GM12878 (cell line): Measurements from ENCODE around the gene NECAB2. TPM values are rescaled to one million over a fixed set of nuclear protein-coding genes. Genes with fewer than 3 reads are reported as not detected.

Source experiments
- ATAC-seq: fragments of 200-7000 bp; cut with Tn5 transposase; 3 replicates; pipeline ENCODE4 v1.9.1; 2020; ENCODE audit warnings: mild to moderate bottlenecking, moderate library complexity
- BruUV-seq: library from RNA; stranded (reverse); fragments of 400-500 nt; replicated peaks from 2 replicates; lab custom pipeline; 2021; lab: Mats Ljungman, UMichigan
- CTCF ChIA-PET: fragments of 300-600 bp; sonication (Branson Sonifier 250); formaldehyde crosslinking; extraction: SDS; loops from one replicate; lab custom pipeline; 2021; ENCODE audit warnings: inconsistent platforms; lab: Yijun Ruan, JAX
- POLR2A ChIA-PET: fragments of 350-600 bp; formaldehyde crosslinking; extraction: SDS; loops from one replicate; lab custom pipeline; 2021; ENCODE audit warnings: inconsistent platforms; lab: Charles Lee
- RAD21 ChIA-PET: fragments of 300-600 bp; sonication (Branson Sonifier 250); formaldehyde crosslinking; loops from one replicate; lab custom pipeline; 2023; ENCODE audit warnings: antibody characterized with exemption; ENCODE audit not compliant: unreplicated experiment; lab: Charles Lee
- SMC1A ChIA-PET: fragments of 300-600 bp; sonication (Branson Sonifier 250); formaldehyde crosslinking; loops from one replicate; lab custom pipeline; 2023; ENCODE audit not compliant: unreplicated experiment, uncharacterized antibody; lab: Charles Lee
- DNase-seq: peaks from one replicate; pipeline ENCODE4 v3.0.0-alpha.2; 2011; ENCODE audit warnings: low read depth, low spot score
- FAIRE-seq: peaks from 3 replicates; lab custom pipeline; 2011; peaks lifted over from hg19 to GRCh38; lab: Jason Lieb, UNC
- H2AFZ ChIP-seq: 2 replicates; pipeline ENCODE4 v1.6.0; 2011; ENCODE audit warnings: low read depth, low read length, control low read depth; ENCODE audit not compliant: control insufficient read depth
- H3K27ac ChIP-seq: 2 replicates; pipeline ENCODE4 v1.5.1; 2011; ENCODE audit warnings: control low read depth; ENCODE audit not compliant: control insufficient read depth, insufficient read depth
- H3K27me3 ChIP-seq, 2 experiments: replicated peaks in 1 of 2; 2 replicates each; pipeline versions ENCODE4 v1.6.0 to v1.6.1; 2011; ENCODE audit warnings: low read length in 1 of 2; ENCODE audit not compliant: control insufficient read depth in 2 of 2, insufficient read depth in 2 of 2
- H3K36me3 ChIP-seq, 2 experiments: 2 replicates each; pipeline ENCODE4 v1.5.1; 2011; ENCODE audit warnings: low read length in 1 of 2; ENCODE audit not compliant: control insufficient read depth in 2 of 2, insufficient read depth in 2 of 2
- H3K4me1 ChIP-seq: 2 replicates; pipeline ENCODE4 v1.6.1; 2011; ENCODE audit warnings: mild to moderate bottlenecking, low read length, moderate library complexity, mixed read lengths; ENCODE audit not compliant: control insufficient read depth, insufficient read depth
- H3K4me2 ChIP-seq: 2 replicates; pipeline ENCODE4 v1.6.0; 2011; ENCODE audit warnings: control low read depth; ENCODE audit not compliant: control insufficient read depth, insufficient read depth
- H3K4me3 ChIP-seq: fragments of 200-600 bp; sonication (generic); 2 replicates; pipeline ENCODE4 v1.5.1; 2016
- H3K79me2 ChIP-seq: 2 replicates; pipeline ENCODE4 v1.6.0; 2011; ENCODE audit warnings: low read length; ENCODE audit not compliant: control insufficient read depth, insufficient read depth
- H3K9ac ChIP-seq: 2 replicates; pipeline ENCODE4 v1.8.0; 2011; ENCODE audit warnings: low read length, control low read depth, mixed read lengths; ENCODE audit not compliant: control insufficient read depth, insufficient read depth
- H3K9me3 ChIP-seq: replicated peaks from 3 replicates; pipeline ENCODE4 v1.5.1; 2011; ENCODE audit warnings: mild to moderate bottlenecking, low read length; ENCODE audit not compliant: control insufficient read depth, insufficient read depth
- H4K20me1 ChIP-seq: 2 replicates; pipeline ENCODE4 v1.6.0; 2011; ENCODE audit not compliant: control insufficient read depth, insufficient read depth
- CHD1 ChIP-seq: IDR thresholded peaks from 2 replicates; pipeline ENCODE4 v1.6.1; 2012; ENCODE audit warnings: low read depth, low read length, improper control_type of control experiment
- CHD4 ChIP-seq: fragments of 200-600 bp; sonication (generic); IDR thresholded peaks from 2 replicates; pipeline ENCODE4 v1.6.1; 2016; ENCODE audit warnings: mild to moderate bottlenecking
- E2F4 ChIP-seq: IDR thresholded peaks from 2 replicates; pipeline ENCODE4 v1.6.1; 2012; ENCODE audit warnings: low read depth, low read length, improper control_type of control experiment
- EED ChIP-seq: sonication (generic); IDR thresholded peaks from 2 replicates; pipeline ENCODE4 v1.6.1; 2016; ENCODE audit warnings: antibody characterized with exemption, low read depth
- ELK1 ChIP-seq: IDR thresholded peaks from 2 replicates; pipeline ENCODE4 v1.6.1; 2012; ENCODE audit warnings: low read depth, low read length, improper control_type of control experiment
- GATAD2B ChIP-seq: fragments of 450-650 bp; conservative IDR thresholded peaks from 2 replicates; pipeline ENCODE4 v1.6.1; 2017; ENCODE audit warnings: low read depth, mild to moderate bottlenecking, moderate library complexity
- HDAC6 ChIP-seq: fragments of 200-600 bp; sonication (generic); IDR thresholded peaks from one replicate; pipeline ENCODE4 v1.8.0; 2017; ENCODE audit warnings: antibody characterized with exemption; ENCODE audit not compliant: unreplicated experiment
- NRF1 ChIP-seq: conservative IDR thresholded peaks from 2 replicates; pipeline ENCODE4 v1.6.1; 2011; ENCODE audit warnings: mild to moderate bottlenecking, low read depth, low read length, improper control_type of control experiment
- POLR2AphosphoS5 ChIP-seq: IDR thresholded peaks from 2 replicates; pipeline ENCODE4 v1.6.1; 2011; ENCODE audit warnings: mild to moderate bottlenecking, low read length, inconsistent platforms
- SIN3A ChIP-seq: IDR thresholded peaks from 2 replicates; pipeline ENCODE4 v1.6.1; 2012; ENCODE audit warnings: low read depth, low read length, improper control_type of control experiment
- TAF1 ChIP-seq: IDR thresholded peaks from 2 replicates; pipeline ENCODE4 v1.6.1; 2011; ENCODE audit warnings: mild to moderate bottlenecking, low read depth, low read length, borderline replicate concordance
- ZNF24 ChIP-seq: fragments of 450-650 bp; IDR thresholded peaks from 2 replicates; pipeline ENCODE4 v1.6.1; 2017; ENCODE audit warnings: antibody characterized with exemption, mild to moderate bottlenecking
- WGBS: methylation state at CpG from one replicate; pipeline ENCODE4 v1.1.6; 2016; ENCODE audit warnings: low lambda C conversion rate; ENCODE audit not compliant: insufficient replicate concordance, insufficient coverage; ENCODE audit errors: missing lambda C conversion rate; 5-methylcytosine and 5-hydroxymethylcytosine counted together
- in situ Hi-C: fragments of 300-500 bp; cut with MboI; formaldehyde crosslinking; loops from 9 replicates; pipeline ENCODE4 v1.14.3; 2018; ENCODE audit warnings: mixed read lengths
- intact Hi-C: fragments of 100-400 bp; cut with micrococcal nuclease; formaldehyde crosslinking; loops from one replicate; pipeline ENCODE4 v1.14.2; 2022; ENCODE audit not compliant: unreplicated experiment
- polyA plus RNA-seq, 11 experiments: library from polyadenylated mRNA; depleted of rRNA in 4 of 11; unstranded in 6 of 11; stranded (reverse) in 5 of 11; fragments of >200 nt; fragmentation: Nextera tagmentation in 4 of 11; fragmentation: Illumina TruSeq in 1 of 11; extraction: Ambion mirVana in 4 of 11; extraction: Trizol in 1 of 11; gene quantifications; 1 replicate in 1 of 11; 2 replicates in 10 of 11; pipeline versions ENCODE4 v1.2.1 to v1.2.3, GENCODE V29; 2011 to 2016; ENCODE audit warnings: inconsistent platforms in 2 of 11, missing spikeins in 2 of 11, low read depth in 1 of 11
- total RNA-seq, 4 experiments: library from RNA; depleted of rRNA in 3 of 4; stranded (reverse); fragments of >200 nt in 3 of 4; fragmentation: Illumina TruSeq in 1 of 4; extraction: Trizol in 1 of 4; gene quantifications; 2 replicates each; pipeline versions ENCODE4 v1.2.1 to v1.2.3, GENCODE V29; 2013 to 2021

Gene NECAB2
- total and polyA plus RNA-seq, 10 of the 15 experiments (the other 5 are each of a cell fraction or from before 2014, with no cell fraction given) = not detected

GRCh38 chr16:84050316-84050715 is 82.3 kb downstream of the NECAB2 start:
- peaks cover 6 to 8% of the 10 kb centered on the region in 2 experiments; a peak in 3 of 4 replicates for H3K36me3 ChIP-seq
- DNase-seq (no peak), FAIRE-seq (no peak), ATAC-seq (no peak)
- H3K4me1 ChIP-seq = no peaks in the 10 kb centered on the region
- in situ Hi-C loops (no loop called here), intact Hi-C loops (no loop called here)
- ChIA-PET CTCF (interaction anchor here (2.8 kb wide), 1 partner anchor 15 kb away, joined by 10 read pairs; no protein-coding TSS in a partner anchor), RAD21 (no interaction called here), POLR2A (no interaction called here), SMC1A (no interaction called here)
- no peaks in the 10 kb centered on the region for H3K27me3 ChIP-seq
- H3K79me2 ChIP-seq = no peaks in the 10 kb centered on the region
- no peaks in the 10 kb centered on the region for H3K9me3 ChIP-seq
- H2AFZ ChIP-seq = no peak overlapping the region
- H3K4me2 ChIP-seq = no peak overlapping the region
- 91% methylated on average over 9 of the region's 9 CpGs for WGBS
- H3K9ac ChIP-seq = no peak overlapping the region
- BruUV-seq = no TSS peak
- H4K20me1 ChIP-seq = no peaks in the 10 kb centered on the region
- no peak overlapping the region for H3K4me3 ChIP-seq
- H3K27ac ChIP-seq = no peak overlapping the region
- TF ChIP-seq E2F4 (no peak), CHD4 (no peak), POLR2AphosphoS5 (no peak), NRF1 (no peak), EED (no peak), SIN3A (no peak), GATAD2B (no peak), ZNF24 (no peak), TAF1 (no peak), ELK1 (no peak), CHD1 (no peak), HDAC6 (no peak)
